ENCODE data around the gene CDK5RAP2.

CDK5RAP2 gene

DNA sequence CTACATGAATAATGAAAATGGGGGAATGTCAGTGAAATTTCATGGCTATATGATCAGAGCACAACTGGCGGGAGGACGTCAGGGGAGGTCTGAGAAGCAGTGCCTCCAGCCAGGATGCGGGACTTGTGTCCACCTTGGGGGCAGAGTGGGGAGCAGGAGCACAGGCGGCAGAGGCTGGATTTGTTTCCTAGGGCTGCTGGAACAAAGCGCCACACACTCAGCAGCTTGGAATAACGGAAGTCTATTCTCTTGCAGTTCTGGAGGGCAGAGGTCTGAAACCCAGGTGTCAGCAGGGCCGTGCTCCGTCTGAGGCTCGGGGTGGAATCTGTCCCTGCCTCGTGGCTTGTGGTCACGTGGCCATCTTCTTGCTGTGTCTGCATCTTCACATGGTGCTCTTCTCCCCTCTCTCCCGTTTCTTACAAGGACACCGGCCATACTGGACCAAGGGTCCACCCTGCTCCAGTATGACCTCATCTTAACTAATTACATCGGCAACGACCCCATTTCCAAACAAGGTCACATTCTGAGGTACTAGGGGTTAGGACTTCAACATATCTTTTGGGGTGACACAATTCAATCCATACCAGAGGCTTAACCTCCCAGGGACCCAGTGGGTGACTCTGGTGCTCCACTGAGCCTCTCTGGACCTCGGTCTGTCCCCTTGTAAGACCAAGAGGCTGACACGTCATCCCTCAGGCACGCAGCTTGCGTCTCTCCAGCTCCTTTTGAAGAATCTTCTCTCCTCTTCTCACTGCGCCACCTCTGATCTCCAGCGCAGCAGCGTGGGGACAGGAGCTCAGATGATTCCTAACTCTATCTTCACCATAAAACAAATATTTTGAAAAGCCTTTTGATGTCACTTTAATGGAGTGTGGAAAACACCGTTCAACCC lies 202.5 kb downstream of the CDK5RAP2 start:
- no peak for DNase-seq

DNA sequence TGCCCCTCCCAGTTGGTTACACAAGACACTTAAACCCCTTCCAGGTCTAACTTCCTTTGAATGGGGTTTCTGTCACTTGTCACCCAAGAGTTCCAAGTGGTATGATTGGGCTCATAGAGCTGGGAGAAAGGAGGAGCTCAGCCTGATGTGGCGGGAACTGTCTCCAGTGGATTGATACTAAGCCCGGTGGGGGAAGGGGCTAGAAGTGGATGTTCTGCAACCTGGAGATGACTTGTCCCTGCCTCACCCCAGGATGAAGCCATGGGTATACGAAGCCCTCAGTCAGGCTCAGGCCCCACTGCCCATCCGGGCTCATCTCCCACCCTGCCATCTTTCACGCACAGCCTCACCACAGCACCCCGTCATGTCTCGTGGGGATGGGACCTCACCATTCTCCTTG lies 203.9 kb downstream of the CDK5RAP2 start:
- no peak for DNase-seq

DNA sequence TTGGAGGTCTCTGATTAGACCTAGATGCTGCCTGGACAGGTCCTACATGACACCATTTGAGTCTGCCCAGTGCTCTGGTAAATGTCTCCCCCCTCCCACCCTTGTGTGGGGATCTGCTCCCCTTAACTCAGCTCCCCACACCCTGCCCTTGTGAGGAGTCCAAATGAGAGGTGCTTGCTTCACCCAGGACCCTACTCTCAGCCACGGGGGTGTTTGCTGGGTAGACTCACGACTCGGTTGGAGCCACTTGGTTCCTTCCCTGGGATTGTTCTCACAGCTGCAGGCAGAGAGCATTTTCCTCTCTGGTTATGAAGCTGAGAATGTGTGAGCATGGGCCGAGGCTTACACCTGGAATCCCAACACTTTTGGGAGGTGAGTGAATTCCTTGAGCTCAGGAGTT lies 204.7 kb downstream of the CDK5RAP2 start:
- no peak for DNase-seq

DNA sequence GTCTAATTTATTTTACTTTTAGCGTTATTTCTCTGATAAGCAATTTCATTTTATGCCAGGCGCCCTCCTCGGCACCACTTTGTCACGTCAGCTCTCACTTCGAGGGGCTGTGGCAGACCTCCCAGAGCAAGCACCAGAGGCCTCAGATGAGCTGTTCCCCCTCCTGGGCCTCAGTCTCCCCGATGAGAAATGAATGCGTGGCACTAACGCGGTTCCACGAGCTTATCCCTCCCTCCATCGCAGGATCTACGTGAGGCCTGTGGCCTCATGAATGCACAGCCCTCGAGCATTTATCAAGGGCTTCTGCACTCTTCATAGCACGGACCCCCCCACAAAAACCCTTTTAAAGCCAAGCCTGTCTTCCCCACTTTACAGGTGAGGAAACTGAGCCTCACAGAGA lies 205.2 kb downstream of the CDK5RAP2 start:
- no peak for DNase-seq

DNA sequence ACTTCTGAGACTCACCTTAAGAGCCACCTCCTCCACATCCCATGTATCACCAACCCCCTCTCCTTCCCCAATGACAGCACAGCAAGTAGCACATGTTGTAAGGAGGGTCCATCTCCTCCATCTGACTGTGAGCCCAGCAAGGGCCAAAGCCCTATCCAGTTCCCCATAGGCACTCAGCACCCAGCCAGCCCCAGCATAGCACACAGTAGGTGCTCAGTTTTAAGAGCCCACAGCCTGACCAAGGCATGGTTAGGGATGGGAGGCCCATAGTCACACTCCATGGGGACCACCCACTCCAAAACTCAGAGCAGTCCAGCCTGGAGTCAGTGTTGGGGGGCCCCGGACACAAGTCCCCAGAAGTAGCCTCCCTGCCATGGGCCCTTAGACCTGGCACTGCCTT lies 205.7 kb downstream of the CDK5RAP2 start:
- DNase-seq: no peak

DNA sequence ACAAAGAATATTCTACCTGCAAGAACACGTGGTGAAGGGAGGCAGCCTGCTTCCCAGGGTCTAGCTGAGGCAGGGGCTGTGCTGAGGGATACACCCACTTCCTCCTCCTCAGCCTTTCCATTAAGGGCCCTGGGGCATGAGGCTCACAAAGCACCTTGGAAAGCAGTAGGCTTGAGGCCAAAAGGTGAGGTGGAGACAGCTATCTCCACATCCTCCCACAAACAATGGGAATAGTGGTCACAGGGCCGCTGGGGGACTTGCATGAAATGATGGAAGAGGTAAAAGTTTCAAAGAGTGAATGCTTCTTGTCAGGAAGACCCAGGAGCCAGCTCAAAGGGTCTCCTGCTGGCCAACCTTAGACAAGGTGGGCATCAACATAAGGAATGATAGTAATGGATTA lies 207.9 kb downstream of the CDK5RAP2 start:
- no peak for DNase-seq

DNA sequence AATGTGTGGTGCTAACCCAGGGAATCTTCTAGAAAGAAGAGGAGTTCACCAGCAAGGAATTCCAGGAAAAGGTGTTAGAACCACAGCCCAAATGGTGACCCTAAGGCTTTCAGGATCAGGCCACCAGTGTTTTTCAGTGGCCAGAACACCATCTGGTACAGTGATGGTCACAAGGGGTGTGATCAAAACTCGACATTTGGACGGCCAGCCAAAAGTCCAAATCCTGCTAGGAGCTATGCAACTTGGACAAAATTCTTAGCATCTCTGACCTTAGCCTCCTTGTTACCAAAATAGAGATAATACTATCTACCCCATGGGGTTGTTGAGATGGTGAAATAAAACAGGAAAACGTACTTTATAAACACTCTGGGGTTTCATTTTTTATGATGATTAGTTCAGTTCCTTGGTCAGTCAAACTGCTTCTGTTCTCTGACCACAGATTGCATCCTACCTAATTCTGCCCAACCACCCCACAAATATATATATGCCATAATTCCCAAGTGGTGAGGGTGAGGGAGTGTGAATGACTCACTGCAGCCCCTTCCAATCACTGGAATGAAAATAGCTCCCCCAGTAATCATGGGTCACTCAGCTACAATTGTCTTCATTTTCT lies 210.3 kb downstream of the CDK5RAP2 start:
- DNase-seq: no peak

DNA sequence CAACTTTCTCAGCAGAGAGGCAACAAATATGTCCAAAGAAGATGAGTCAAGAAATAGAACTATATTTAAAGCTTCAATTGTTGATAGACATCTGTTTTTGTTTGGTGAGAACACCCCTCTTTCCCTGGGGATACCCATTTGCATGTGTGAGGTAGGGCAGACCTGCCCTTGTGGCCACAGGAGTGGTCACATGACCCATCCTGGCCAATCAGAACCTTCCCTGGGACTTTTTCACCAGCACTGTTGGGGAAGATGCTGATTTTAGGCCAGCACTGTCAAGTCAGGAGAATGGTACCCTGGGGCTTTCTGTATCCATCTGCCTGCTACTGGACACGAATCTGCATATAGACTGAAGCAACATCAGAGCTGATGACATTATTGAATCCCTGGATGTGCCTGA lies 211.2 kb downstream of the CDK5RAP2 start:
- no peak for DNase-seq

DNA sequence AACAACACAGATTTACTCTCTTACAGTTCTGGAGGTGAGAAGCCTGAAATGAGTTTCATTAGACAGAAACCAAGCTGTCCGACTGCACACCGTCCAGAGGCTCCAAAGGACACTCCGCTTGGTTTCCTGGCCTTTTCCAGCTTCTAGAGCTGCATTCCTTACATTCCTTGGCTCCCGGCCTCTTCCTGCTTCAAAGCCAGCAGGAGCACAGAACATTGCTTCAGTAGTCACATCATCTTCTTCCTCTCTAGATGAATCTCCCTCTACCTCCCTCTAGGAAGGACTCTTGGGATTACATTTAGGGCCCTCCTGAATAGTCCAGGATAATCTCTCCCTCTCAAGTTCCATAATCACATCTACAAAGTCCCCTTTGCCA lies 213.3 kb downstream of the CDK5RAP2 start:
- DNase-seq: no peak

DNA sequence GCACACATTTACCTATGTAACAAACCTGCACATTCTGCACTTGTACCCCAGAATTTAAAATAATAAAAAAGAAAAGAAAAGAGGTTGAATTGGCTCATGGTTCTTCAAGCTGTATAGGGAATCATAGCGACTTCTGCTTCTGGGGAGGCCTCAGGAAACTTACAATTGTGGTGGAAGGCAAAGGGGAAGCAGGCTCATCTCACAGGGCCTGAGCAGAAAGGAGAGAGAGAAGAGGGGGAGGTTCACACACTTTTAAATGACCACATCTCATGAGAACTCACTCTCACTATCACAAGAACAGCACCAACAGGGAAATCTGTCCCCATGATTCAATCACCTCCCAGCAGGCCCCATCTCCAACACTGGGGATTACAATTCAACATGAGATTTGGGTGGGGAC lies 214.6 kb downstream of the CDK5RAP2 start:
- no peak for DNase-seq

DNA sequence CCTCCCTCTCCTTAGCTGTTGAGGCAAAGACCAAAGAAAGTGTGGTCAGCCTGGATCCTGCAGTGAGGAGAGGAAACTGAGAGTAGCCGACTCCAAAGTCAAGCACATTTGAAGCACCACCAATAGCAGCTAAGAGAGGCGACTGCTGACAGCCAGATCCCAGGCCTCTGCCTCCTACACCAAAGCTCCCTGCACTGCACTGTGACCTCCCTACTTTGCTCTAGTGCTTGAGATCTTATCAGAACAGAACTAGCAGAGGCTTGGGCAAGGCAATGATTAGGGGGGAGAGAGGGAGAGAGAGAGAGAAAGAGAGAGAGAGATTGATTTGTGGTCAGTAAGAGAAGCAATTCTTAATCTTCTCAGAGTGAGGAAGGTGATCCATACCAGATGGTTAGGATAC lies 216.3 kb downstream of the CDK5RAP2 start:
- no peak for DNase-seq

DNA sequence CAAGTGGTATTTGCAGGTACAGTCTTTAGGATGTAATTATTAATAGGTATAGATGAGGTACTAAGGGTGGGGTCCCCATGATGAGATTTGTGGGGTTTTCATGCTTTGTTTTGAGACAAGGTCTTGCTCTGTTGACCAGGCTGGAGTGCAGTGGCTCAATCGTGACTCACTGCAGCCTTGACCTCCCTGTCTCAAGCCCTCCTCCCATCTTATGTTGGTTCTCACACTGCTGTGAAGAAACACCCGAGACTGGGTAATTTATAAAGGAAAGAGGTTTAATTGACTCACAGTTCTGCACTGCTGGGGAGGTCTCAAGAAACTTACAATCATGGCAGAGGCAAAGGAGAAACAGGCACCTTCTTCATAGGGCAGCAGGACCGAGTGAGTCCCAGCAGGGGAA lies 217.5 kb downstream of the CDK5RAP2 start:
- no peak for DNase-seq

DNA sequence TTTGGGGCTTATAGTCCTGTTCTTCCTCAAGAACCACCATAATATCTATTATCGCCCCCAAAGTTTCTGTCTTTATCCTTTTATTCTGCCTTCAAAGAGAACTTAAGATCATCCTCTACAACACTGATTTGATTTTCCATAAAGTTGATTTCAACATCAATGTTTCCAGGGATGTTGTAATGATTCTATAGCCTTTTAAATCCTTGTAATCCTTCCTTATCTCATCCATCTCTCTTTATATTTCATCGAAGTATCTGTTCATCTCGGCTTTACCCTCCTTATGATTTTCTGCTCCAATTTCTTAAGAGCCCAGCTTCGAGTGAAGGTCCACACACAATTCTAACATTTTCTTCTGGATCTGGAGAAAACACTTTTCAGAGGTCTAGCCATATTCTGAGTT lies 218.4 kb downstream of the CDK5RAP2 start:
- no peak for DNase-seq

DNA sequence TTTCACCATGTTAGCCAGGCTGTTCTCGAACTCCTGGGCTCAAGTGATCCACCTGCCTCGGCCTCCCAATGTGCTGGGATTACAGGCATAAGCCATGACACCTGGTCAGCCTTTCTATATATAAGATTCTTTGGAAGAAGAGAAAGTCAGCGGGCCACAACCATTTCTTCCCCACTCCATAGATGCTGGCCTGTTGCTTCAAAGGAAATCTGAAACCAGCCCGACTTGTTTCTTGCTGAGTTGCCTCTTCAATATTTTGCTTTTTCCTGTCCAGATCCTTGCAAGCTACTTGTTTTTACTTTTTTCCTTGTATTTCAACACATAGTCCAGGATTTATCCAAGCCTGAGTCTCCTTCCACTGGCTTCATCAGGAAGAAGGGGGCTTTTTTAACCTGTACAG lies 219.5 kb downstream of the CDK5RAP2 start:
- no peak for DNase-seq

DNA sequence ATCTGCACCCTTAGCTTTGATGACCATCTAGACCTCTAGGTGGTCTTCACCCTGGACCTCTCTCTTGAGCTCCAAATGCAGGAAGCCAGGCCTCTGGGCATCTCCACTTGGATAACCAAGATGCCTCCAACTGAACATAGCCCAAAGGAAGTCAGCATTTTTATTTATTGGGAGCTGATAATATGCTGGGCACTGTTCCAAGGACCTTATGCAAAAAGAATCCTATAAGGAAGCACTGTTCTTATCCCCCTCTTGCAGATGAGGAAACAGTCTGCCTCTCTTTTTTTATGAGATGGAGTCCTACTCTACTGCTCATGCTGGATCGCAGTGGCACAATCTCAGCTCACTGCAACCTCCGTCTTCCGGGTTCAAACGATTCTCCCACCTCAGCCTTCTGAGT lies 219.9 kb downstream of the CDK5RAP2 start:
- no peak for DNase-seq

DNA sequence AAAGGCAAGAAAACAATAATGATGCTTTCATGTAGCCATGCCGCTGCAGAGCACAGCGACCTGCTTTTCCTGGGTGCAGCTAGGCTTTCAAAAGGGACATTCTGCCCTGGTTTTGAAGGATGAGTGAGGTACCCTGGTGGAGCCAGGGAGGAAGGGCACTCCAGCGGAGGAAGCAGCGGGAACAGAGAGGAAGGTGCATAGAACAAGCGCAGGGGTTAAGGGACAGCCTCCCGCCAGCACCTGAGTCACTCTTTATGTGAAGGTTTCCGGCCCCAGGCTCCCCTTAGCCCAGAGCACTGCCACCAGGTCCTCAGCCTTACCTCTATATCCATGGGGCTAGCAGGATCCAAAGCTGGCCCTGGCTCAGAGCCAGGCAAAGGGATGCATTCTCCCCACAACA lies 221.1 kb downstream of the CDK5RAP2 start:
- no peak for DNase-seq

DNA sequence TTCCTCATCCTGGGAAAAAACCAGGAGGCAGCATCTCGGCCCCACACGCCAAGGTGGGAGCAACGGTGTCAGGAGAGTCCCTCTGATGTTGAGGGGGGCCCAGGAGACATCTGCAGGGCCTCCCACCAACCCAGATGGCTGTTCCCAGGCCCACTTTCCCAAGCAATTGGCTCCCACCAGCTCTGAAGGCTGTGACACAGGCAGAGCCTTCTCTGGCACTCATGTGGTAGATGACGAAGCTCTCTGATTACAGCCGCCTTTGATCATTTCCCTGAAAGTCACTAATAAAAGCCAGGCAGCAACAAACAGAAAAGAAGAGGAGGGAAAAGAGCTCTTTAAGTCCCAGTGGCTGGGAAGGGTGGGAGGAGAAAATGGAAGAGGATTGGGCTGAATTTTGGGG lies 226.5 kb downstream of the CDK5RAP2 start:
- no peak for DNase-seq

DNA sequence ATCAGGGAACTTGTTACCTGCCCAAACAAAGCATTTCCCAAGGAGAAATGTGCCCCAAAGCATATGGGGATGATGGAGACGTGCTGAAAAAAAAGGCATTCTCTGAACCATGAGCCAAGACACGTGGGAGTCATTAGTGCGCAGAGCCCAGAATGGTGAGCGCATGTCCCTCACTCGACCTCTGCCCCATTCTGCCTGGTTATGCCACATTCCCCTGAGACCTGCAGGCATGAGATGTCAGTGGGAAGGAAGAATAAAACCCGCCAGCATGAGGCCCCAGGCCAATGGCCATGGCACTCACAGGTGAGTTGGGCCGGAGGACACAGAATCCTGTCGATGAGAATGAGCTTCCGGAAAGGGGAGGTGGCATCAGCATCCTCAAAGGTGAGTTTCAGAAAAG lies 228.9 kb downstream of the CDK5RAP2 start:
- no peak for DNase-seq

DNA sequence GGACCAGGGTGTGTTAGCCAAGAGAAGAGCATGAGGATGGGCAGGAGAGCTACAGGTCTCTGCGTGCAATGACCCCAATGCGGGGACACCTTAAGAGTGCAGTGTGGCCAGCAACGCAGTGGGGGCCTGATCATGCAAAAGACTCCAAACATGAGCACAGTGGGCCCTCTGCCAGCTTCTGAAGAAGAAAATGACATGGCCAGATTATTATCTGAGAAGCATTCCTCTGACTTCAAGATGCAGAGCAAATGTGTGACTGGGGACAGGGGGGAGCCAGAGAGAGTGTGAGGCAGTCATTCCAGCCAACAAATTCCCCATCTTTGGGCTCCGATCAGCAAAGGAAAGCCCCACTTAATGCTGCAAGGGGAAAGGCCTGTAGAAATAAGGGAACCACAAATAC lies 229.4 kb downstream of the CDK5RAP2 start:
- DNase-seq: no peak

DNA sequence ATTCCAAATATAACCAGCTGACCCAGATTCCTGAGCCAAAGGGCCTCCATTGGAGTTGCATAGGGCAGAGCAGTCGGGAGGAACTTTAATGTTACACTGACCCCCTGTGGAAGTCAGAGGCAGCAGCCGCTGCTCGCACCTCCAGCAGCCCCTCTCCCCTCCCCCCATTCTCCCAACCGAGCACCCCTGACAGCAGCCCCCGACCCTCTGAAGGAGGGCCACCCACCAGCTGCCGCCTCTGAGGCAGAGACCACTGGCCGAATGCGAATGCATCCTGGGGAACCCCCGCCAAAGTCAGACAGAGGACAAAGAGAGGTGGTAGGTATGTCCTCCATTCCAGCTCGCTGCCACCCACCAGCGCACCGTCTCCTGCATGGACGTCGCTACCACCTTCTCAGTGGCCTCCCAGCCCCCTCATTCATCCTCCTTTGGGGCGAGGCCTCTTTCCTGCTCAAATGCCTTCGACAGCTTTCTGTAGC lies 231.0 kb downstream of the CDK5RAP2 start:
- peak; percentile 40 for DNase-seq

DNA sequence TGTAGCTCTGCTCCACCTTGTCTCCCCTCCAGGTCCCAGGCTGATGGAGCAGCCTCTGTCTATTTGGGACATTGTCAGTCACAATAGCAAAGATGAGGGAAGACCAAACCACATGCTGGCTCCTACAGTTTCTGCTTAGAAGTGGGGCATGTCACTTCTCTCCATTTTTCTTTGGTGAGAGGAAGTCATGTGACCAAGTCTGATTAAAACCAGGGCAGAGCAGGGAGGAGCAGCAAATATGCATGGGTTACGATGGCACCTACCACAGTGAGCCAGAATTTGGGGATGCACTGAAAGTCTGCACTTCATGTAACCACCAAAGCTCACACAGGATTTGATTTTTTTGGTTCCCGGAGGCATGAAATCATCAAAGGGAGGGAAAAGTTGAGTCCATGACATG lies 234.6 kb downstream of the CDK5RAP2 start:
- no peak for DNase-seq

DNA sequence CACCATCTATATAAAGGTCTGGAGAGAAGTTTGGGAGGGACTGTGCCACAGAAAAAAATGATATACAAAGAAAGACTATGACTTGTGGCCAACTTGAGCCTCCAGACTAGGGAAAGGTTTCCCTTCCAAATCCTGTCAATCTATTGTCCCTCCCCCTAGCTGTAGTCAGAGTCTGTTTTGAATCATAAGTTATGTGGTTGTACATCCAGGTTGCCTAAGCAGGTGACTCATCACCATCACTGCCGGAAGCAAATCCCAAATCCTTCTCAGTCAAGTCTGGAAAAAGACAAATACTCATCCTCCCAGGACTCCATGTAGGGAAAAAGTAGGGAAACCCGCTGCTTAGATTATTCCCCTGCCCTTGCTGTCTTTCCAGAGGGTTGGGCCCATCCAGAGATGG lies 235.7 kb downstream of the CDK5RAP2 start:
- no peak for DNase-seq

DNA sequence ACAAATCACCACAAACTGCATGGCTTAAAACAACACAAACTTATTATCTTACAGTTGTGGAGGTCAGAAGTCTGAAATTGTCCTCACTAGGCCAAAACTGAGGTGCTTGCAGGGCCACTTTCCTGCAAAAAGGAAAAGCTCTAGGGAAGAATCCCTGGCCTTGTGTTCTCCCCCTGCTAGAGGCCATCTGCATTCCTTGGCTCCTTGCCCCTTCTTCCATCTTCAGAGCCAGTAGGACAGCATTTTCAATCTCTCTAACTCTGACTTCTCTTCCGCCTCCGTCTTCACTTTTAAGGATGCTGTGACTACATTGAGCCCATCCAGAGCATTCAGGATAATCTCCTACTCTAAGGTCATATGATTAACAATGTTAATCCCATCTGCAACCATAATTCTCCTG lies 236.6 kb downstream of the CDK5RAP2 start:
- no peak for DNase-seq
